C4-2B (cell line): ENCODE results near the gene KHDC4.

Source experiments
- ZFX ChIP-seq: fragments of 450-650 bp; IDR thresholded peaks from 2 replicates; pipeline ENCODE4 v1.6.1; 2017
- TF ChIP-seq, protein P1 (sequence below): fragments of 450-650 bp; conservative IDR thresholded peaks from 2 replicates; pipeline ENCODE4 v1.5.1; 2017; ENCODE audit warnings: mild to moderate bottlenecking

DNA sequence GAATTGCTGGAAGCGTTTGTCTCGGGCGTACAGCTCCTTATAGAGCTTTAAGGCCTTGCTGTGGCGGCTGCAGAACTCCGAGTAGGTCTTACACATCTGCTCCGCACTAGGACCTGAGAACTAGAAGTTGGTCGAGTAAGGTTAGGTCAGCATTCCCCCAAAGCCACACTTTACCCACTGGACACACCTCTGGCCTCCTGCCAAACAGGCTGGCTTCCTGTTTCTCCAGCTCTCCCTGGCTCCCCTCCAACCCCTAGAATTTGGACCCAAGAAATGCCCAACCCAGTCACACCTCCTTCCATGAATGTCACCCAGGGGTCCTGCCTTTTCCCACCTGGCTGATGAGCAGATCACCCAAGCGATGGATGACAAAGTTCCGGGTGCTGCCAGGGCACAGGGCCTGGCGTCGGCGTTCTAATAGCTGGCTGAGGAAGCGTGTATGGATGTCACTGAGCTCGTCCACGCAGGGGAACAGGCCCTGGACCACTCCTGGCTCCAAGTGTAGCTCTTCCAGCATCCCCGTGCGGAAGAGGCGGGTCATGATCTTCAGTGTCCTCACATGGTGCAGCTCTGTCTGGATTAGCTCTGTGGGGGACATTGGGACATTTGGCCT, 28.5 kb upstream of the KHDC4 start:
- TF ChIP-seq, protein P1, sequence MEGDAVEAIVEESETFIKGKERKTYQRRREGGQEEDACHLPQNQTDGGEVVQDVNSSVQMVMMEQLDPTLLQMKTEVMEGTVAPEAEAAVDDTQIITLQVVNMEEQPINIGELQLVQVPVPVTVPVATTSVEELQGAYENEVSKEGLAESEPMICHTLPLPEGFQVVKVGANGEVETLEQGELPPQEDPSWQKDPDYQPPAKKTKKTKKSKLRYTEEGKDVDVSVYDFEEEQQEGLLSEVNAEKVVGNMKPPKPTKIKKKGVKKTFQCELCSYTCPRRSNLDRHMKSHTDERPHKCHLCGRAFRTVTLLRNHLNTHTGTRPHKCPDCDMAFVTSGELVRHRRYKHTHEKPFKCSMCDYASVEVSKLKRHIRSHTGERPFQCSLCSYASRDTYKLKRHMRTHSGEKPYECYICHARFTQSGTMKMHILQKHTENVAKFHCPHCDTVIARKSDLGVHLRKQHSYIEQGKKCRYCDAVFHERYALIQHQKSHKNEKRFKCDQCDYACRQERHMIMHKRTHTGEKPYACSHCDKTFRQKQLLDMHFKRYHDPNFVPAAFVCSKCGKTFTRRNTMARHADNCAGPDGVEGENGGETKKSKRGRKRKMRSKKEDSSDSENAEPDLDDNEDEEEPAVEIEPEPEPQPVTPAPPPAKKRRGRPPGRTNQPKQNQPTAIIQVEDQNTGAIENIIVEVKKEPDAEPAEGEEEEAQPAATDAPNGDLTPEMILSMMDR, result no peak
- TF ChIP-seq ZFX, result no peak
